A549 (cell line): ENCODE data around the gene INPPL1. TPM values are rescaled to one million over a fixed set of nuclear protein-coding genes. Genes with fewer than 3 reads are reported as not detected.

Experiments
- ATAC-seq, 2 experiments: fragments of 200-7000 bp in 1 of 2; fragments of >200 bp in 1 of 2; cut with Nextera tagmentation in 1 of 2; cut with Tn5 transposase in 1 of 2; 3 replicates each; pipeline versions ENCODE4 v1.8.0 to v1.9.1; 2018 to 2020; ENCODE audit warnings: mild to moderate bottlenecking in 1 of 2, moderate library complexity in 1 of 2
- CTCF ChIA-PET: fragments of 300-600 bp; sonication (Branson Sonifier 250); formaldehyde crosslinking; extraction: SDS; loops from one replicate; lab custom pipeline; 2021; ENCODE audit warnings: antibody characterized with exemption, inconsistent platforms; lab: Yijun Ruan, JAX
- POLR2A ChIA-PET: fragments of 350-600 bp; formaldehyde crosslinking; extraction: SDS; loops from one replicate; lab custom pipeline; 2021; ENCODE audit warnings: antibody characterized with exemption, inconsistent platforms; lab: Yijun Ruan, JAX
- DNase-seq, 2 experiments: peaks; one replicate each; pipeline versions ENCODE4 v3.0.0 to v3.0.0-alpha.2; 2011 to 2016; ENCODE audit warnings: low read depth in 1 of 2, low spot score in 1 of 2
- FAIRE-seq: peaks from 2 replicates; lab custom pipeline; 2011; peaks lifted over from hg19 to GRCh38; lab: Jason Lieb, UNC
- H3K27ac ChIP-seq, 2 experiments: fragments of >200 bp; sonication (Bioruptor Twin); formaldehyde crosslinking; 3 replicates each; pipeline ENCODE4 v1.5.1; 2016 to 2017
- H3K4me1 ChIP-seq: fragments of >200 bp; sonication (Bioruptor Twin); formaldehyde crosslinking; 3 replicates; pipeline ENCODE4 v1.6.1; 2016
- H3K4me2 ChIP-seq: fragments of >200 bp; sonication (Bioruptor Twin); formaldehyde crosslinking; 3 replicates; pipeline ENCODE4 v1.6.1; 2016
- H3K4me3 ChIP-seq: fragments of >200 bp; sonication (Bioruptor Twin); formaldehyde crosslinking; 3 replicates; pipeline ENCODE4 v1.5.1; 2016
- H3K9me3 ChIP-seq: fragments of >200 bp; sonication (Bioruptor Twin); formaldehyde crosslinking; 3 replicates; pipeline ENCODE4 v1.6.1; 2016
- CBX2 ChIP-seq: fragments of 200-600 bp; sonication (generic); IDR thresholded peaks from 2 replicates; pipeline ENCODE4 v1.6.1; 2016; ENCODE audit warnings: low read depth, mild to moderate bottlenecking, borderline replicate concordance
- CBX8 ChIP-seq: fragments of 200-600 bp; sonication (generic); IDR thresholded peaks from 2 replicates; pipeline ENCODE4 v1.6.1; 2016
- CHD4 ChIP-seq: fragments of 200-600 bp; sonication (generic); IDR thresholded peaks from 2 replicates; pipeline ENCODE4 v1.6.1; 2016; ENCODE audit warnings: antibody characterized with exemption, mild to moderate bottlenecking, borderline replicate concordance
- E2F6 ChIP-seq: IDR thresholded peaks from 2 replicates; pipeline ENCODE4 v1.6.1; 2012; ENCODE audit warnings: low read depth, borderline replicate concordance
- ESRRA ChIP-seq: fragments of 150-350 bp; IDR thresholded peaks from 2 replicates; pipeline ENCODE4 v1.6.1; 2014; ENCODE audit warnings: mild to moderate bottlenecking, low read length, borderline replicate concordance
- GATA3 ChIP-seq: IDR thresholded peaks from 2 replicates; pipeline ENCODE4 v1.6.1; 2012; ENCODE audit warnings: borderline replicate concordance
- HDAC2 ChIP-seq: fragments of 200-600 bp; sonication (generic); IDR thresholded peaks from 2 replicates; pipeline ENCODE4 v1.6.1; 2016
- HEYL ChIP-seq: fragments of 250-450 bp; sonication (Bioruptor Pico); IDR thresholded peaks from 2 replicates; pipeline ENCODE4 v1.8.0; 2021; ENCODE audit warnings: mild to moderate bottlenecking, moderate library complexity
- HOXA7 ChIP-seq: fragments of 250-450 bp; sonication (Bioruptor Pico); IDR thresholded peaks from 2 replicates; pipeline ENCODE4 v1.5.0; 2020; ENCODE audit warnings: mild to moderate bottlenecking, moderate library complexity
- HOXB5 ChIP-seq: fragments of 250-450 bp; sonication (Bioruptor Pico); IDR thresholded peaks from 2 replicates; pipeline ENCODE4 v1.5.0; 2020; ENCODE audit warnings: mild to moderate bottlenecking, moderate library complexity
- JUNB ChIP-seq: fragments of >200 bp; sonication (Bioruptor Twin); formaldehyde crosslinking; IDR thresholded peaks from 2 replicates; pipeline ENCODE4 v1.6.1; 2016
- KDM5A ChIP-seq: fragments of 200-600 bp; sonication (generic); IDR thresholded peaks from 2 replicates; pipeline ENCODE4 v1.6.1; 2016; ENCODE audit warnings: antibody characterized with exemption, mild to moderate bottlenecking
- NFE2L2 ChIP-seq: fragments of 150-350 bp; conservative IDR thresholded peaks from 2 replicates; pipeline ENCODE4 v1.6.1; 2014; ENCODE audit warnings: low read length
- PHF8 ChIP-seq: fragments of 200-600 bp; sonication (generic); IDR thresholded peaks from 2 replicates; pipeline ENCODE4 v1.6.1; 2016; ENCODE audit warnings: low read depth, mild to moderate bottlenecking, antibody characterized with exemption, moderate library complexity, borderline replicate concordance
- POLR2AphosphoS2 ChIP-seq: conservative IDR thresholded peaks from 2 replicates; pipeline ENCODE4 v1.6.1; 2012; ENCODE audit warnings: low read length, improper control_type of control experiment, inconsistent platforms
- RFX5 ChIP-seq: fragments of 450-650 bp; IDR thresholded peaks from 2 replicates; pipeline ENCODE4 v1.7.1; 2014; ENCODE audit warnings: antibody characterized with exemption, mild to moderate bottlenecking, moderate library complexity
- TFCP2L1 ChIP-seq: fragments of 250-450 bp; sonication (Bioruptor Pico); IDR thresholded peaks from 2 replicates; pipeline ENCODE4 v1.5.0; 2021; ENCODE audit warnings: mild to moderate bottlenecking
- ZC3H11A ChIP-seq: fragments of 450-650 bp; IDR thresholded peaks from 2 replicates; pipeline ENCODE4 v1.6.1; 2014; ENCODE audit warnings: antibody characterized with exemption, mild to moderate bottlenecking
- ZFP36 ChIP-seq: fragments of 450-650 bp; IDR thresholded peaks from 2 replicates; pipeline ENCODE4 v1.6.1; 2014; ENCODE audit warnings: borderline replicate concordance; ENCODE audit not compliant: partially characterized antibody
- ZSCAN20 ChIP-seq: fragments of 250-450 bp; sonication (Bioruptor Pico); IDR thresholded peaks from 2 replicates; pipeline ENCODE4 v1.8.0; 2022; ENCODE audit warnings: mild to moderate bottlenecking, moderate library complexity
- WGBS: methylation state at CpG from one replicate; pipeline ENCODE4 v1.1.6; 2017; ENCODE audit errors: missing lambda C conversion rate; 5-methylcytosine and 5-hydroxymethylcytosine counted together
- polyA plus RNA-seq, 4 experiments: library from polyadenylated mRNA; depleted of rRNA in 3 of 4; stranded (reverse); fragments of >200 nt; fragmentation: RNase III in 1 of 4; extraction: RNeasy Plus Mini Kit Qiagen cat#74134 plus additional on column Dnase treatment in 1 of 4; gene quantifications; 2 replicates in 3 of 4; 3 replicates in 1 of 4; pipeline ENCODE4 v1.2.3, GENCODE V29; 2011 to 2017
- TF ChIP-seq, protein P1 (sequence below): fragments of 250-450 bp; sonication (Bioruptor Pico); IDR thresholded peaks from 2 replicates; pipeline ENCODE4 v1.5.0; 2021; ENCODE audit warnings: mild to moderate bottlenecking, moderate library complexity, borderline replicate concordance
- TF ChIP-seq, protein P2 (sequence below): IDR thresholded peaks from 2 replicates; pipeline ENCODE4 v1.6.1; 2012
- TF ChIP-seq, protein P3 (sequence below): fragments of >200 bp; sonication (Bioruptor Twin); formaldehyde crosslinking; IDR thresholded peaks from 3 replicates; pipeline ENCODE4 v1.6.1; 2016
- TF ChIP-seq, protein P4 (sequence below): IDR thresholded peaks from 2 replicates; pipeline ENCODE4 v1.6.1; 2012

Gene INPPL1
- polyA plus RNA-seq, 2 of the 4 experiments (the other 2 are of a cell fraction), result 67.4 to 103 TPM

DNA sequence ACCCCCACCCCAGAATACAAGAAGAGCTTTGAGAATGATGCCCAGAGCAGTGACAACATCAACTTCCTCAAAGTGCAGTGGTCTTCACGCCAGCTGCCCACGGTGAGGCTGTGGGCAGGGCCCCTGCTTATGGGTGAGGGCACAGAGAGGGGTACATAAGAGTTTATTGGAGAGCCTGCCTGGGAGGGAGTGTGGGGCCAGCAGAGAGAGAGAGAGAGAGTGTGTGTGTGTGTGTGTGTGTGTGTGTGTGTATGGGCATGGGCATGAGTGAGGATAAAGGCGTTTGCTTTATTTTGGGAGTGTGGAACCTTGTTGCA lies 9.9 kb downstream of the INPPL1 start:
- Histone ChIP-seq H3K4me2 (no peak overlapping the region), H3K4me1 (peaks cover 12% of the 10 kb centered on the region), H3K9me3 (no peaks in the 10 kb centered on the region), H3K27ac (no peak overlapping the region), H3K4me3 (no peak overlapping the region)
- CTCF ChIA-PET, result interaction anchor here (0.6 to 5.9 kb wide), 6 partner anchors 9 to 209 kb away, joined by 3 to 83 read pairs (median 4); partner anchors contain the start of genes CLPB and INPPL1
- ATAC-seq (no peak), FAIRE-seq (no peak), DNase-seq (no peak)
- POLR2A ChIA-PET, result interaction anchor here (2.0 kb wide), 1 partner anchor 8 kb away, joined by 6 read pairs; no protein-coding TSS in a partner anchor
- WGBS, result 83% methylated on average over 3 of the region's 3 CpGs
- TF ChIP-seq PHF8, result no peak
- TF ChIP-seq CBX8, result no peak
- no peak for TF ChIP-seq ZFP36
- no peak for TF ChIP-seq HOXA7 (CRISPR knock-in tag)
- no peak for TF ChIP-seq E2F6
- TF ChIP-seq, protein P1, sequence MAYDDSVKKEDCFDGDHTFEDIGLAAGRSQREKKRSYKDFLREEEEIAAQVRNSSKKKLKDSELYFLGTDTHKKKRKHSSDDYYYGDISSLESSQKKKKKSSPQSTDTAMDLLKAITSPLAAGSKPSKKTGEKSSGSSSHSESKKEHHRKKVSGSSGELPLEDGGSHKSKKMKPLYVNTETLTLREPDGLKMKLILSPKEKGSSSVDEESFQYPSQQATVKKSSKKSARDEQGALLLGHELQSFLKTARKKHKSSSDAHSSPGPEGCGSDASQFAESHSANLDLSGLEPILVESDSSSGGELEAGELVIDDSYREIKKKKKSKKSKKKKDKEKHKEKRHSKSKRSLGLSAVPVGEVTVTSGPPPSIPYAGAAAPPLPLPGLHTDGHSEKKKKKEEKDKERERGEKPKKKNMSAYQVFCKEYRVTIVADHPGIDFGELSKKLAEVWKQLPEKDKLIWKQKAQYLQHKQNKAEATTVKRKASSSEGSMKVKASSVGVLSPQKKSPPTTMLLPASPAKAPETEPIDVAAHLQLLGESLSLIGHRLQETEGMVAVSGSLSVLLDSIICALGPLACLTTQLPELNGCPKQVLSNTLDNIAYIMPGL, result no peak
- TF ChIP-seq RFX5, result no peak
- TF ChIP-seq ZSCAN20 (CRISPR knock-in tag), result no peak
- TF ChIP-seq ZC3H11A, result no peak
- TF ChIP-seq TFCP2L1, result no peak
- no peak for TF ChIP-seq ESRRA
- TF ChIP-seq NFE2L2, result no peak
- TF ChIP-seq, protein P2, sequence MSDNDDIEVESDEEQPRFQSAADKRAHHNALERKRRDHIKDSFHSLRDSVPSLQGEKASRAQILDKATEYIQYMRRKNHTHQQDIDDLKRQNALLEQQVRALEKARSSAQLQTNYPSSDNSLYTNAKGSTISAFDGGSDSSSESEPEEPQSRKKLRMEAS, result no peak
- TF ChIP-seq, protein P3, sequence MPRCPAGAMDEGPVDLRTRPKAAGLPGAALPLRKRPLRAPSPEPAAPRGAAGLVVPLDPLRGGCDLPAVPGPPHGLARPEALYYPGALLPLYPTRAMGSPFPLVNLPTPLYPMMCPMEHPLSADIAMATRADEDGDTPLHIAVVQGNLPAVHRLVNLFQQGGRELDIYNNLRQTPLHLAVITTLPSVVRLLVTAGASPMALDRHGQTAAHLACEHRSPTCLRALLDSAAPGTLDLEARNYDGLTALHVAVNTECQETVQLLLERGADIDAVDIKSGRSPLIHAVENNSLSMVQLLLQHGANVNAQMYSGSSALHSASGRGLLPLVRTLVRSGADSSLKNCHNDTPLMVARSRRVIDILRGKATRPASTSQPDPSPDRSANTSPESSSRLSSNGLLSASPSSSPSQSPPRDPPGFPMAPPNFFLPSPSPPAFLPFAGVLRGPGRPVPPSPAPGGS, result no peak
- TF ChIP-seq HOXB5, result no peak
- TF ChIP-seq JUNB, result no peak

DNA sequence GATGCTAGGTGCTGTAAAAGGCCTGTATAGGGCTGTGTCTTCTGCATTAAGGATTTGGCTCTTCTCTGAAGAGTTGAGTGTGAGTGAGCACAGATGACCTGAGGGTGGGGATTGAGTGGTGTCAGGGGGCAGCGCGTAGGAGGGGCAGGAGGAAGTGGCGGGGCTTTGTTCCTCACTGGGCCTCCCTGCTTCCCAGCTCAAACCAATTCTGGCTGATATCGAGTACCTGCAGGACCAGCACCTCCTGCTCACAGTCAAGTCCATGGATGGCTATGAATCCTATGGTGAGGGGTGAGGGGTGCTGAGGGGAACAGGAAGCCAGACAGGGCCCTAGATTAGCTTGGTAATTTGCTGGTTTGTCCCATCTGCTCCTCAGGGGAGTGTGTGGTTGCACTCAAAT lies 10.4 kb downstream of the INPPL1 start:
- H3K4me3 ChIP-seq, result no peak overlapping the region
- TF ChIP-seq E2F6 (no peak), NFE2L2 (no peak), CHD4 (no peak), KDM5A (no peak), ZC3H11A (no peak), GATA3 (no peak), CBX2 (no peak), HDAC2 (no peak), ZFP36 (no peak), HEYL (CRISPR knock-in tag) (no peak), JUNB (no peak), POLR2AphosphoS2 (no peak)
- TF ChIP-seq, protein P4, sequence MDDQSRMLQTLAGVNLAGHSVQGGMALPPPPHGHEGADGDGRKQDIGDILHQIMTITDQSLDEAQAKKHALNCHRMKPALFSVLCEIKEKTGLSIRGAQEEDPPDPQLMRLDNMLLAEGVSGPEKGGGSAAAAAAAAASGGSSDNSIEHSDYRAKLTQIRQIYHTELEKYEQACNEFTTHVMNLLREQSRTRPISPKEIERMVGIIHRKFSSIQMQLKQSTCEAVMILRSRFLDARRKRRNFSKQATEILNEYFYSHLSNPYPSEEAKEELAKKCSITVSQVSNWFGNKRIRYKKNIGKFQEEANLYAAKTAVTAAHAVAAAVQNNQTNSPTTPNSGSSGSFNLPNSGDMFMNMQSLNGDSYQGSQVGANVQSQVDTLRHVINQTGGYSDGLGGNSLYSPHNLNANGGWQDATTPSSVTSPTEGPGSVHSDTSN, result no peak
- TF ChIP-seq, protein P1, result no peak
- TF ChIP-seq, protein P2, result no peak
- TF ChIP-seq, all 56 proteins: peak for 0
- FAIRE-seq, result no peak
- WGBS, result 92% methylated on average over 4 of the region's 4 CpGs
- ATAC-seq, result no peak
- Histone ChIP-seq H3K4me2 (no peak overlapping the region), H3K9me3 (no peaks in the 10 kb centered on the region), H3K4me1 (peaks cover 12% of the 10 kb centered on the region), H3K27ac (no peak overlapping the region)
- DNase-seq, result no peak
- CTCF ChIA-PET, result interaction anchor here (0.6 to 5.9 kb wide), 6 partner anchors 10 to 210 kb away, joined by 3 to 83 read pairs (median 4); partner anchors contain the start of genes CLPB and INPPL1
- POLR2A ChIA-PET, result interaction anchor here (2.0 kb wide), 1 partner anchor 9 kb away, joined by 6 read pairs; no protein-coding TSS in a partner anchor
